GM19328 (cell line): Measurements from ENCODE around the gene HOXB5.

ENCODE experiments used
- ATAC-seq: cut with Tn5 transposase; IDR thresholded peaks from one replicate; pipeline ENCODE4 v1.9.1; 2021; ENCODE audit warnings: mild to moderate bottlenecking, moderate library complexity; ENCODE audit not compliant: unreplicated experiment

Gene HOXB5

DNA sequence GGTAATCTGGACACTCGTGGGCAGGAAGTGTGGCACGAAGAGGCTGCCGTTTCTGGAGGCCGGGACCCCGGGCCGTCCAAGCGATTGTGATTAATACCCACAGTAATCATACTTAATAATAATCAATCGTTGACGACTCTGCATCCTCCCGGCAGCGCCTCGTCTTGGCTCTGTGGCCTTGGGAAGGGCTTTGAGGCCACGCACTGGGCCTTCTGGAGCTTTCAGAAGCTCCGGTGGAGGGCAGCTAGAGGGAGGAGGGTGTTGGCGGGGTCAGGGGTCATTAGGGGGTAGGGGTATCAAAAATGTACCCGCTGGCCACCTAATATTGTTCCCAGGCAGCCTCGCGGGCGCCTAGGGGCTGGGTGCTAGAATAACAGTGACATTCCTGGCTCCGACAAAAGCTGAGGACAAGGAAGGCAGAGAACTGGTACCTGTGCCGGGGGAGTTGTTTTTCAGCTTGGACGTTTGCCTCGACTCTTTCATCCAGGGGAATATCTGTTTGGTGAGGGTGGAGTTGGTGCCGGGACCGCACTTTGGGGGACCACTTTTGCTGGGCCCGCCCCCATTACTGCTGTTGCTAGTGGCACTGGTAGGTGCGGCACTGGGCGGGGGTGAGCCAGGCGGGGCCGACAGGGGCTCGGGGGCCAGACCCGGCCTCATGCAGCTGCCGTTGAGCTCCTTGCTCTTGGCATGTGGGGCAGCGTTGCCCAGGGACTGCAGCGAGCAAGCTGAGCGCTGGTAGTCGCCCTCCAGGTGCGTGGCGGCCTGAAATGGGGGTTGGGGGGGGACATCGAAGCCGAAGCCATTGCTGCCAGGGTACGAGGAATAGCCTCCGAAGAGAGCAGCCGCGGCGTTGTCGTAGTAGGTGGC, 41.7 kb downstream of the HOXB5 start:
- ATAC-seq, result no peak

DNA sequence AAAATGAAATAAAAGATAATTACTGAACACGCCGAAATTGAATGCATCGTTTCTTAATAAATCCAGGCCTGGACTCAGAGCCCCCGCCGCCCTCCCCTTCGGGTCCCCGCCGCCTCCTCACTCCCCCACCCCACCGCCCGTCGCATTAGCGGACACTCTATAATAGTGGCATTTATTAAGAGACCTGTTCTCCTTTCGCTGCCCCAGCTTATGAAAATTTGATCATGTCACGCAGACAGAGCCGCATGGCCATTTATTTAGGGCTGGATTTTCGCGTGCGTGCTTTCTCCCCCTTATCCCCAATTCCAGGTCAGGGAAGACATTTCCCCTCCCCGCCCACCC, 42.4 kb downstream of the HOXB5 start:
- no peak for ATAC-seq

- ATAC-seq, result no peak
Observed at GRCh38 chr17:48550502-48551213, 42.9 kb downstream of the HOXB5 start.

DNA sequence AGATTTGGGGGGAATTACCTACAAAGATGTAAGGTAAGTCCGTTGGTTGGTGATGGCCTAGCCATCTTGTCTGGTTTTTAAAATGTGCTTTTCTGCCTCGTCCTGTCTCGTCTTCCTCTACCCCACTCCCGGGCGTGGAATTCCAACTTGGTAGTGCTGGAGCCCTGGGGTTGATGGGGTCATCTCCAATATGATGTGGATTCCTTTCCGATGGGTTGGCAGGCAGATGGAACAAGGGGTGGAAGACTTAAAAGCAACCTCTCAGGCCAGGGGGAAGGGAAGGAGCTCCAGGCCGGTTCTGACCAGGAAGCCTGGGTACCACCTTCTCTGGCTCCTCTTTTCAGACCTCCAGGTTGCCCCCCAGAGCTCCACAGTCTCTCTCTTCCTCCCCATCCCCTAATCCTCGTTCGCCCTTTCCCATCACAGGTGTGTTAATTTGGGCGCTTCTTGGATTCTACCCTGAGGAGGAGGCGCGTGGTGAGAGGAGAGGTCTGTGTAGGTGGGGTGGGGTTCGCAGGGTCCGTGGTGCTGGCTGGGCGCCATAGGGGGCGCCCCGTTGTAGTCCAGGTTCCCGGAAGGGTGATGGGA, 43.6 kb downstream of the HOXB5 start:
- no peak for ATAC-seq

DNA sequence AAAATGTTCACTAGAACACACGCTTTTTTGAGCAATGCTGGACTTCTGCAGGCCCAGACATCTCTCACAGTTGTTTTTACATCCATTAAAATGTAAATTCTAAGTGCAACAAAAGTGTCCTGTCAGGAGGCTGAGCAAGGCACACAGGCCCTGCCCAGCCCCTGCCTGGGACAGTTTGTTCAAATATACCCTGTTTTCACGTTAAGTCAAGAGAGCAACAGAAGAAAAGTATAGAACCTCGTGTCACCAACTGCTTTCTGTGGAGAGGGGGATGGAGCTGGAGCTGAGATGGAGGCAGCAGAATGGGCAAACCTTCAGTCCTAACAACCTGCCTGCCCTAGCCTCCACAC, 44.3 kb downstream of the HOXB5 start:
- no peak for ATAC-seq

- no peak for ATAC-seq
Observed at GRCh38 chr17:48548523-48549280, 44.9 kb downstream of the HOXB5 start.

GRCh38 chr17:48547808-48548522, 45.6 kb downstream of the HOXB5 start:
- no peak for ATAC-seq

GRCh38 chr17:48546924-48547807, 46.4 kb downstream of the HOXB5 start:
- ATAC-seq, result no peak

DNA sequence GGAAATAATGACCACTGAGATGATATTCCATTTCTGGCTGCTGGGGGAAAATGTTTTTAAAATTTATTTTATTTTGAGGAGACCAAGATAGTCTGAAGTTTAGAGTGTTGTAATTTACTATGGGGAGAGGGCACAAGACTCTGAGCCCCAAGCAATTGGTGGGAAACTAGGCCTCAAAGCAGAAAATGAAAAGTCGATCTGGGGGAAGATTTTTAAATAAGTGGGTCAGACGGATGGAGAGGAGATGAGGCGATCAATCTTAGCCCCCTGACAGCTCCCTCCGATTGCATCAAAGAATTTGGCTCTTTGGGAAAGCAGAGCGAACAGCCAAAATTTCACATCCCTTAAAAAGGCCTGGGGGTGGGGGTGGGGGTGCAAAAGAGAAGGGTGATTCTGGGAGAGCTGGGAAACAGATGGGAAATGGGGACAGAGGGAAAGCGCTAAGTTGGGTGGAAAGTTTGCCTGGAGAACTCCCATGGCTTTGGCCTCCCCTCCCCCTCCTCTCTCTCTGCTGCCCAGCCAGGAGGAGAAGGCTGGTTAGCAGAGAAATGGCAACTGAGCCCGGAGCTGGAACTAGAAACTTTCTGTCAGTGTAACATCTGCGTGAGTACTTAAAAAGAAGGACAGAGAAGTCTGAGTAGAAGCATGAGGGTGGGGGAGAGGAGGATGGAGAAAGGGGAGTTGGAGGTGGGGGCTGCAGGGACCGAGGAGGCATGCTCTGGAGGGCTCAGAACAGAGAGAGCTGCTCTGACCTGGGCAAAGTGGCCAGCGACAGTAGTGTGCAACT, 47.2 kb downstream of the HOXB5 start:
- ATAC-seq, result no peak

DNA sequence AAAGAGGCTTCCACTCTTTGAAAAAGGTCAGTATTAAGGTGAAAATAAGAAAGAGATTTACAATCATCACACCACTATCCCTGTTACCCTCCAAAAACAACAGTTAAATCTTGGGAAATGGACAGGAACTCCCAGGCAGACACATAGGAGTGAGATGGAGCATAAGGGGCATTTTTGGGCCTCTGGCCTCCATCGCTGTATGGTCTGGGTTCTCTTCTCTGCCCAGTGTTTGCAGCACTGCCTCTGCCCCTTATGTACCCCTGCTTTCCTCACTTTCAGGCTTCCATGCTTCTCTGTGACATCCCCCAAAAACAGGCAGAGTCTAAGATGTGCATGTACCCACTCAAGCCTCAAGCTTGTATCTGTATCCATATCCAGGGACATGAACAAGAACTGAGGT, 48.0 kb downstream of the HOXB5 start:
- no peak for ATAC-seq

DNA sequence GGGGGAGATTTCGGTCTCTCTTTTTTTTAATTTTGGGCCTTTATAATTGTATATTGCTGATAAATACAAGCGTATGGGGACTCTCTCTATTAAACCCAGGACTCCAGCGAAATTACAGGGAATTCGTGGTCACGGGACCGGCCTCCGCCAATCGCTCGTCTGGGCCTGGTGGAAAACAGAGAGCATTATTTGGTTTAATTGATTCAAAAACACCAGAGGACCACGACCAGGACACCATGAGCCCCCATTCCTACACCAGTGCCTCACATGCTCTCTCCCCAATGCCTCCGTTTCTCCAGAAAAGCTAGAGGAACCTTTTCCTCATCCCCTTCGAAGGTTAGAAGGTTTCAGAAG, 48.6 kb downstream of the HOXB5 start, which contains the start of gene HOXB2:
HOXB2 (minus strand) TSS at position 88 of the 354 bp plus-strand sequence. CDS start 198 bp downstream, outside the sequence.
- ATAC-seq, result no peak

DNA sequence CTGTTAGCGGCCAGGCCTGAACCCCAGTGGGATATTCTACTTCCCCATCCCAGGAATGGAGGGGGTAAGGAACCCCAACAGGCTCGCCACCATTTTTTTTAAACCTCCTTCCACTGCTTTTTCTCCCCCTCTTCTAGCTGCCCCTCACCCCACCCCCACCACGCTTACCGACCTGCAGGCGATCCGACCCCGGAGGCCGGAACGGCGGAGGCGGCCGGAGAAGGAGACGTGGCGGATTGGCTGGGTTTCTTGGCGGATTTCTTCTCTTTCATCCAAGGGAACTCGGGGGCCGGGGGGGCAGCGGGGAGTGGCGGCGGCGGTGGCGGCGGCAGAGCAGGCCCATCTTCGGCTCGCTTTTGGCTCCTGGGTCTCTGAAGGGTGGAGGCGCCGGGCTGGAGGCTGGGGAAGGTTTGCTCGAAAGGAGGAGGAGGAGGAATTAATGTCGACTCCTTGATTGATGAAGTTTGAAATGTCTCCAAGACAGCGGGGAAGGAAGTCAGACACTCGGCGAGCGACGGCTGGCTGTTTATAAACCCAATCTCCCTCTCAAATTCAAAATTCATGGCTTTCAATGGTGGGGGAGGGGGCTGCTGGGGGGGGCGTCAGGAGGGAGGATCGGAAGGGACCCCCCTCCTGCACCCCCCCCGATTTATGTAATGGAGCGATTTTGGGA, 49.1 kb downstream of the HOXB5 start:
- ATAC-seq, result no peak

DNA sequence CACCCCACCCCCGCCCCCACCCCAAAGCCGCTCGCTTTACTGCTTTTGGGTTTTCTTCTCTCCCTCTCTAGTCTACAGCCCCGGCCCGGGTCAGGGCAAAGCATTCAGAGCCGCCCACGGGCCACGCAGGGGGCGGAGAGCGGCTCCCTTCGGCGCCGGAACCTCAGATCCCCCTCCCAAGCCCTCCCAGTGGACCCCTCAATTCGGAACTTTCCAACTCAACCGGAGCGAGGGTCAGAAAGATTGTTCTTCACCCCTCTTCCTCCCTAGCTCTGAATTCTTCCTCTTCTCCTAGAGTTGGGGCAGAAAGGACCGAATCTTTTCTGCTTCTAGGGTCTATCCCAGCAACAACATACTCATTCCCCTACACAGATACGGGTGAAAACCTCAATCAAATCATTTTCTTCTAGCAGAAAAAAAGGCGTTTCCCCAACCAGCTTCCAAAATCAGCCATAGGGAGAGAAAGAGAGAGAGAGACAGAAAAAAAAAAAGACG, 49.7 kb downstream of the HOXB5 start:
- ATAC-seq, result no peak

DNA sequence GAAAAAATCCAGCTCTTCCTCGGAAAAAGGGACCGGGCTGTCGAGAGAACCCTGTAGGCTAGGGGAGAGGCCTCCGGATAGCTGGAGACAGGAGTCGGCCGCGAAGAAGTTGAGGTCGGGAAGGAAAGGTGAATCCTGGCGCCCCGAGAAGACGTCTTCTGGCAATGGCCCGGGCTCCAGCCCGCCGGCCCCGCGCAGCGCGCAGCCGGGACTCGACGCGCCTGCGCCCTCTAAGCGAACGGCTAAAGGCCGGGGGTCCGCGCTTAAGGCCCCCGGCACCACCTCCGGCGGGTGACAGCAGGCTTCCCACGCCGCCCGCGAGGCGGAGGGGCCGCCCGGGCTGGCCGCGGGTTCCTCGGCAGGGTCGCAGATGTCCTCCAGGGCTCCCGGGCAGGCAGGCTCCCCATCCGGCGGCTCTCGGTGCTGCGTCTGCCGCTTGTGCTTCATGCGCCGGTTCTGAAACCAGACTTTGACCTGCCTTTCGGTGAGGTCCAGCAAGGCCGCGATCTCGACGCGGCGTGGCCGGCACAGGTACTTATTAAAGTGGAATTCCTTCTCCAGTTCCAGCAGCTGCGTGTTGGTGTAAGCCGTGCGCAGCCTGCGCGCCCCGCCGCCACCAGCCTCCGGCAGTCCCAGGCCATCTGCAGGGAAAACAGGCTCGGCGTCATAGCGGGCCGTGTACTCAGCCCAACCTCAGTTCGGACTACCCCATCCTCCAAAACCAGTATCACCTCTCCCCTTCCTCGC, 50.3 kb downstream of the HOXB5 start:
- no peak for ATAC-seq

DNA sequence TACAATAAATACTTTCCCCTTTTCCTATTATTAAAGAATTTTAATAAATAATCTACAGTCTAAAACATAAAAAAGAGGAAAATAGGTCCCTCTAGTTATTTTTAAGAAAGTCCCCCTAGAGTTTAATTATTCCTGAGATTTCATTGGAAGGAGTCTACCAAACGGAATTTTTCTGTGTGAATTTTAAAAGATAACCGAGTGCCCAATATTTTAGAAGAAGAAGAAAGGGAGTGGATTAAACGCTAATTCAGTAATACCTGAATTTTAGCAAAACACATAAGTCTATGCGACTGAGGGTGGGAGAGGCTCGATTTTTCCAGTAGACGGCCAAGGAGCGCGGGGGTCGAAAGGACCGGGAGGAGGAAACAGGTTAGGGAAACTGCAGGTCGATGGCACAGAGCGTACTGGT, 50.9 kb downstream of the HOXB5 start:
- no peak for ATAC-seq

DNA sequence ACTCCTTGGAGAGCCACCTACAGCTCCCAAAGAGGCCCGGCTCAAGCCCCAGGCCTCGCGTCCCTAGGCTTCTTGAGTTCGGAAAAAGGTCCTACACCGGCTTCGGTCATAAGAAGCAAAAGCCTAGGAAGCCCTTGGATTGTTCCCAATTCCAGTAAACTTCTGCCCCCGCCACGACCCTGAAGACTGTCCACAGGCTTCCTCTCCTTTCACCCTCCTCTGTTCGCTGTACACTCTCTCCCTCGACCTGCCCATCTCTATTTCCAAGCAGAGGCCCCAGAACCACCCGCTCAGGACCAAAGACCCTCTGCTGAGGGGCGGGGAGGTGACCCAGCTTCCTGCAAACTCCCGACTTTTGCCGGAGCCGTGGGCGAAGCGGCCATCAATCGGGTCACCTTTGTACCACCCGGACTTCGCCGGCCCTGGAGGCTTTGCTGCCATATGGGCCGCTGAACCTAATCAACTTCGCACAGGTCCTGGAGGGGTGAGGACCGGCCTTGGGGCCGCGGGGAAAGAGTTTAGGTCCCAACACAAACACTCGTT, 51.4 kb downstream of the HOXB5 start:
- no peak for ATAC-seq

- ATAC-seq, result no peak
Observed at GRCh38 chr17:48541577-48542113, 51.9 kb downstream of the HOXB5 start.
